Hepatocyte (in vitro differentiated cells): ENCODE data around the gene FLYWCH2. TPM values are rescaled to one million over a fixed set of nuclear protein-coding genes. Genes with fewer than 3 reads are reported as not detected.

ENCODE experiments used
- DNase-seq: peaks from one replicate; pipeline ENCODE4 v3.0.0-alpha.2; 2016; ENCODE audit warnings: low spot score
- H2AFZ ChIP-seq: fragments of 200-600 bp; sonication (generic); 2 replicates; pipeline ENCODE4 v1.6.0; 2016; ENCODE audit warnings: antibody characterized with exemption, mild to moderate bottlenecking
- H3K27ac ChIP-seq: fragments of 200-600 bp; sonication (generic); 2 replicates; pipeline ENCODE4 v1.5.1; 2016; ENCODE audit warnings: mild to moderate bottlenecking
- H3K27me3 ChIP-seq: fragments of 200-600 bp; sonication (generic); 2 replicates; pipeline ENCODE4 v1.6.1; 2016
- H3K36me3 ChIP-seq: fragments of 200-600 bp; sonication (generic); replicated peaks from 2 replicates; pipeline ENCODE4 v1.5.1; 2016; ENCODE audit warnings: low read depth; ENCODE audit not compliant: insufficient read depth
- H3K4me1 ChIP-seq: fragments of 200-600 bp; sonication (generic); 2 replicates; pipeline ENCODE4 v1.5.1; 2016; ENCODE audit warnings: mild to moderate bottlenecking, moderate library complexity; ENCODE audit not compliant: insufficient read depth
- H3K4me2 ChIP-seq: fragments of 200-600 bp; sonication (generic); 2 replicates; pipeline ENCODE4 v1.6.0; 2016
- H3K4me3 ChIP-seq: fragments of 200-600 bp; sonication (generic); 2 replicates; pipeline ENCODE4 v1.5.1; 2016; ENCODE audit warnings: mild to moderate bottlenecking
- H3K79me2 ChIP-seq: fragments of 200-600 bp; sonication (generic); 2 replicates; pipeline ENCODE4 v1.6.0; 2017; ENCODE audit warnings: mild to moderate bottlenecking
- H3K9me2 ChIP-seq: fragments of 200-600 bp; sonication (generic); replicated peaks from 2 replicates; pipeline ENCODE4 v1.6.0; 2017; ENCODE audit warnings: mild to moderate bottlenecking; ENCODE audit not compliant: insufficient read depth
- H3K9me3 ChIP-seq: fragments of 200-600 bp; sonication (generic); 2 replicates; pipeline ENCODE4 v1.5.1; 2016; ENCODE audit warnings: low read depth, mild to moderate bottlenecking
- H4K20me1 ChIP-seq: fragments of 200-600 bp; sonication (generic); 2 replicates; pipeline ENCODE4 v1.6.0; 2016; ENCODE audit warnings: mild to moderate bottlenecking; ENCODE audit not compliant: insufficient read depth, poor library complexity, severe bottlenecking
- EZH2 ChIP-seq: fragments of 200-600 bp; sonication (generic); IDR thresholded peaks from 2 replicates; pipeline ENCODE4 v1.6.1; 2016; ENCODE audit warnings: antibody characterized with exemption, mild to moderate bottlenecking, borderline replicate concordance
- EZH2phosphoT487 ChIP-seq: fragments of 200-600 bp; sonication (generic); IDR thresholded peaks from one replicate; pipeline ENCODE4 v1.6.1; 2018; ENCODE audit warnings: antibody characterized with exemption, mild to moderate bottlenecking, low read depth, moderate library complexity; ENCODE audit not compliant: unreplicated experiment, severe bottlenecking
- WGBS: methylation state at CpG from one replicate; pipeline ENCODE4 v1.1.6; 2016; ENCODE audit warnings: low lambda C conversion rate; ENCODE audit errors: missing lambda C conversion rate; 5-methylcytosine and 5-hydroxymethylcytosine counted together
- polyA plus RNA-seq: library from polyadenylated mRNA; unstranded; fragments of >200 nt; fragmentation: Nextera tagmentation; extraction: Ambion mirVana; gene quantifications from 2 replicates; pipeline ENCODE4 v1.2.1, GENCODE V29; 2016
- total RNA-seq: library from RNA; depleted of rRNA; stranded (reverse); fragments of >200 nt; gene quantifications from 2 replicates; pipeline ENCODE4 v1.2.3, GENCODE V29; 2014
- TF ChIP-seq, protein P1 (sequence below): fragments of 200-600 bp; sonication (generic); IDR thresholded peaks from 2 replicates; pipeline ENCODE4 v1.5.1; 2016; ENCODE audit warnings: antibody characterized with exemption, mild to moderate bottlenecking; ENCODE audit not compliant: poor library complexity

The FLYWCH2 gene
- total and polyA plus RNA-seq, 2 experiments from 2014 or later, result 40.0 to 45.1 TPM

DNA sequence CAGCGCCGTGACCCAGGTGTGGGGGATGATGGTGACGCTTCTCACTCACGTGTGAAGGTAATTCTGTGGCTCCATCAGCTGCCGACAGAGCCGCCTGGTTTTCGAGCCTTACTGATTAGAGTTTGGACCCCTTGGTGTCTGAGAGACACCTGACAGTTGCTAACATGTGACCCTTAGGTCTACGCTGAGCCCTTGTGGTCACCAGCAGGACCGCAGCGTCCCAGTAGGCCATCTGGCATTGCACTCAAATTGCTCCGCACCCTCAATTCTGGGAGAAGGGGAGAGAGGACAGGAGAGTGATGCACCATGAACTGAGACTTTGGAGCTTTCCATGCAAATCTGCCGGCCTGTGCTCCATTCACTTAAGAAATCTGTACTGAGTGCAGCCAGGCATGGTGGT, 31.2 kb downstream of the FLYWCH2 start:
- 90% methylated on average over 12 of the region's 12 CpGs for WGBS
- no peak overlapping the region for H3K27ac ChIP-seq

GRCh38 chr16:2915196-2915929, 32.3 kb downstream of the FLYWCH2 start:
- H3K9me3 ChIP-seq, result no peaks in the 10 kb centered on the region
- TF ChIP-seq EZH2 (no peak), EZH2phosphoT487 (no peak)
- TF ChIP-seq, protein P1, sequence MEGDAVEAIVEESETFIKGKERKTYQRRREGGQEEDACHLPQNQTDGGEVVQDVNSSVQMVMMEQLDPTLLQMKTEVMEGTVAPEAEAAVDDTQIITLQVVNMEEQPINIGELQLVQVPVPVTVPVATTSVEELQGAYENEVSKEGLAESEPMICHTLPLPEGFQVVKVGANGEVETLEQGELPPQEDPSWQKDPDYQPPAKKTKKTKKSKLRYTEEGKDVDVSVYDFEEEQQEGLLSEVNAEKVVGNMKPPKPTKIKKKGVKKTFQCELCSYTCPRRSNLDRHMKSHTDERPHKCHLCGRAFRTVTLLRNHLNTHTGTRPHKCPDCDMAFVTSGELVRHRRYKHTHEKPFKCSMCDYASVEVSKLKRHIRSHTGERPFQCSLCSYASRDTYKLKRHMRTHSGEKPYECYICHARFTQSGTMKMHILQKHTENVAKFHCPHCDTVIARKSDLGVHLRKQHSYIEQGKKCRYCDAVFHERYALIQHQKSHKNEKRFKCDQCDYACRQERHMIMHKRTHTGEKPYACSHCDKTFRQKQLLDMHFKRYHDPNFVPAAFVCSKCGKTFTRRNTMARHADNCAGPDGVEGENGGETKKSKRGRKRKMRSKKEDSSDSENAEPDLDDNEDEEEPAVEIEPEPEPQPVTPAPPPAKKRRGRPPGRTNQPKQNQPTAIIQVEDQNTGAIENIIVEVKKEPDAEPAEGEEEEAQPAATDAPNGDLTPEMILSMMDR, result no peak
- no peak overlapping the region for H3K4me2 ChIP-seq
- H3K27me3 ChIP-seq, result no peaks in the 10 kb centered on the region
- H3K36me3 ChIP-seq, result no peaks in the 10 kb centered on the region
- no peak overlapping the region for H2AFZ ChIP-seq
- H4K20me1 ChIP-seq, result no peaks in the 10 kb centered on the region
- no peak overlapping the region for H3K4me3 ChIP-seq
- H3K27ac ChIP-seq, result no peak overlapping the region
- DNase-seq, result no peak
- H3K4me1 ChIP-seq, result peaks cover 7% of the 10 kb centered on the region
- no peaks in the 10 kb centered on the region for H3K9me2 ChIP-seq
- no peaks in the 10 kb centered on the region for H3K79me2 ChIP-seq
- WGBS, result 92% methylated on average over 13 of the region's 13 CpGs

More for the DNA sequence above, 31.2 kb downstream of the FLYWCH2 start:
- Histone ChIP-seq H3K9me2 (no peaks in the 10 kb centered on the region), H2AFZ (no peak overlapping the region), H3K79me2 (no peaks in the 10 kb centered on the region), H3K4me2 (no peak overlapping the region), H3K4me1 (peaks cover 7% of the 10 kb centered on the region), H3K9me3 (no peaks in the 10 kb centered on the region), H3K27me3 (no peaks in the 10 kb centered on the region), H4K20me1 (no peaks in the 10 kb centered on the region), H3K4me3 (no peak overlapping the region), H3K36me3 (no peaks in the 10 kb centered on the region)
- TF ChIP-seq, protein P1, result no peak
- no peak for DNase-seq

GRCh38 chr16:2919511-2920255, 36.7 kb downstream of the FLYWCH2 start:
- no peak overlapping the region for H2AFZ ChIP-seq
- H3K36me3 ChIP-seq, result no peaks in the 10 kb centered on the region
- 21% methylated on average over 13 of the region's 13 CpGs for WGBS
- TF ChIP-seq EZH2 (no peak), EZH2phosphoT487 (no peak)
- TF ChIP-seq, protein P1, result peak; percentile 94
- no peaks in the 10 kb centered on the region for H3K4me1 ChIP-seq
- no peaks in the 10 kb centered on the region for H3K9me2 ChIP-seq
- no peaks in the 10 kb centered on the region for H3K79me2 ChIP-seq
- H3K9me3 ChIP-seq, result no peaks in the 10 kb centered on the region
- no peaks in the 10 kb centered on the region for H4K20me1 ChIP-seq
- H3K27ac ChIP-seq, result no peak overlapping the region
- H3K4me2 ChIP-seq, result no peak overlapping the region
- DNase-seq, result peak; percentile 78
- no peak overlapping the region for H3K4me3 ChIP-seq
- no peaks in the 10 kb centered on the region for H3K27me3 ChIP-seq
